Limb (tissue), 2 donors: Measurements from ENCODE around the gene GRPEL2.
A peak's percentile ranks its signal among the peaks of the same experiment; 100 is the strongest.

Experiments used
- DNase-seq, 2 donors: peaks; one replicate each; pipeline ENCODE4 v3.0.0-alpha.2; 2016; ENCODE audit errors: extremely low spot score in 2 of 2

The GRPEL2 gene

GRCh38 chr5:149319174-149319573, 26.1 kb upstream of the GRPEL2 start:
- DNase-seq = no peak

- peak; percentile 83 to 86 for DNase-seq
Observed at GRCh38 chr5:149320791-149321330, 24.4 kb upstream of the GRPEL2 start.

- DNase-seq = no peak
Observed at GRCh38 chr5:149322518-149322917, 22.8 kb upstream of the GRPEL2 start.

- DNase-seq = no peak
Observed at GRCh38 chr5:149323210-149323609, 22.1 kb upstream of the GRPEL2 start.

DNA sequence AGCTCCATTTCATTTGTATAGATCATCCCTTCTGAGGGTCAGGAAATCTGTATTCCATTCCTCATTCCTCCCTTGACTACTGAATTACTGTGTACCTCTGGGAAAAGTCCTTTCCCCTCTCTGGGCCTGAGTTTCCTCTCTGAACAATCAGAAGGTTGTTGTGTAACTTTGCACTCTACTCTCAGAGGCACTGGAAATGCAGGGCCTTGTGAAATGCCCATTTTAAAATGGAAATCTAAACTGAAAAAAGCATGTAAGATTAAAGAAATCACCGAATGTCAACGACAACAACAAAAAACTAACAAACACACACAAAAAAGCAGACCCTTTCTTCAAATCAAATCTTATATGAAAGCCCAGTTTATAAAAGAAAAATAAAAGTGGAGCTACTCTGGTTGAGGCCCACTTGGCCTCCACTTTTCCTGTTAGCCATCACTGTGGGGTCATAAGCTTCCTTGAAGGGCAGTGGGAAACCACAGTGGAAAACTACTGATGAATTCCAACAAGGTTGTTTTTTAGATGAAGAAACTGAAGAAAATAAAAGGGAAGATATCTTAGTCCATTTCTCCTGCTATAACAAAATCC, 21.6 kb upstream of the GRPEL2 start:
- DNase-seq = no peak

GRCh38 chr5:149324641-149325040, 20.7 kb upstream of the GRPEL2 start:
- no peak for DNase-seq

- DNase-seq = no peak
Observed at GRCh38 chr5:149325166-149325735, 20.0 kb upstream of the GRPEL2 start.

DNA sequence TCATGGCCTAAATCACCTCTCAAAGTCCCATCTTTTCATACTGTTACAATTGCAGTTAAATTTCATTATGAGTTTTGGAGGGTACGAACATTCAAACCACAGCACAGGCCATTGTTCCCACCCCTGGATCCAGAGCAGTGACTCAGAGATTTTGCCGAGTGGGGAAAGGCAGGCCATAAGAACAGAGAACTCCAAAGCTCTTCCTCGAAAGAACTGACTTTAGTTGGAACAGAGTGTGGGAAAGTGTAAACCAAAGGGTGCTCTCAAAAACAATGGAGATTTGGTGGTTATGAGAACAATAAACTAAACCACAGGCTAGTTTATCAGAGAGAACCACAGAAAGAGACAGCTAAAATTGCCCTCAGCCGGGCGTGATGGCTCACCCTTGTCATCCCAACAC, 19.4 kb upstream of the GRPEL2 start:
- DNase-seq = no peak

DNA sequence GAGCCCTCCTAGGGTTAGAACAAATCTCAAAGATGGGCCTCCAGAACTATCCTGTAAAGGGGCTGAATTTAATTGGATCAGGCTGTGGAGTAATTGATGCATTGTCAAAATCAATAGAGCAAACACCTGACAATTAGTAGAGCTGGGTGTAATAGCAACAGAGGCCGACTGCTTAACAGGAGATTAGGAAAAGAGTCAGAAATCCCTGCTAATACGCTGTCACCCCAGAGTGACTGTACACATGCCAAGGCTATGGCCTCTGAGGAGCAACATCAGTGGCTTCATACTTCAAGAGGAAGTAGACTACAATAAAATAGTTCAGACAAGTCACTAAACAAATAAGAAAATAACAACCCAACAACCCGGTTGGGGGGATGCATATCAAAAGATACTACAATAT, 18.7 kb upstream of the GRPEL2 start:
- DNase-seq = no peak

- DNase-seq = no peak
Observed at GRCh38 chr5:149328177-149328576, 17.1 kb upstream of the GRPEL2 start.

DNA sequence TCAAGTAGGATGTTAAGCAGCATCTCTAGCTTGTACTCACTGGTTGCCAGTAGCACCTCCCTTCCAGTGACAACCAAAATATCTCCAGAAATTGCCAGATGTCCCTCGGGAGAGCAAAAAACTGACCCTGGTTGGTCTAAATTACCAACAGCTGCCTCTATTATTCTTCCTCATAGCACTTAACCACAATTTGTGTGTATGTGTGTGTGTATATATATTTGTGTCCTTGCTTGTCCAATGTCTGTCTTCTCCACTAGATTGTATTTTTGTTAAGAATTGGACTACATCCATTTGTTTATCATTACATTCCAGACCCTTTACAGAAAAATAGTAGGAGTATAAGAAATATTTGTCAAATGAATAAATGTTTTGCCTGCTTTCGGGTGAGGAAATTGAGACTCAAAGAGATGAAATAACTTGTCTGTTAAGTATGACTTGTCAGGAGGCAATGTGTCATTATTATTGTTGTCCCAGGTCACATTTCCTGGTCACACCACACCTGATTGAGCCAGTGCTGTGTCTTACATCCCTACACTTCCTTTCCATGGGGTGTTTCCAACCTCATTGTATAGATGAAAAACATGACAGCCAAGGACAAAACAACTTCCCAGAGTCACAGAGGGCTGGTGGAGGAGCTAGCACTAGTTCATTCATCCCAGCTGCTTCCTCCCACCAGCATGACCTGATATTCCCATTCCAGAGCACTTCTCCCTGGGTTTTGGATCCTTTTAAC, 11.4 kb upstream of the GRPEL2 start:
- DNase-seq = no peak

DNA sequence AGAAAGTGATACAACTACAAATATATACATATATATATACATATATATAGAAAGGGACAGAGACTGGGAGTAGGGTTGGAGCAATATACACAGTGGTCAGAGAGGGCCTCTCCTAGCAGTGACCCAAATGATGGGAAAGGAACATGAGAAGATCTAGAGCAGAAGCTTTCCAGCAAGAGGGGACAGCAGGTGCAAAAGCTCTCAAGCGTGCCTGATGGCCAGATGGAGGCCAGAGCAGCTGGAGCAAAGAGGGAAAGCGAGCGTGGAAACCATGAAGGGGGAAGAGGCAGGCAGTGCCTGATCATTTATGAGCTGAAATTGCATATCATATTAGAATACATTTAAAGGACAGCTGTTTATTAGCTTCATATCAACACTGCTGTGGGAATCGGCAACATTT, 7.6 kb upstream of the GRPEL2 start:
- peak; percentile 46 to 71 for DNase-seq

- DNase-seq = no peak
Observed at GRCh38 chr5:149338364-149338763, 6.9 kb upstream of the GRPEL2 start.

DNA sequence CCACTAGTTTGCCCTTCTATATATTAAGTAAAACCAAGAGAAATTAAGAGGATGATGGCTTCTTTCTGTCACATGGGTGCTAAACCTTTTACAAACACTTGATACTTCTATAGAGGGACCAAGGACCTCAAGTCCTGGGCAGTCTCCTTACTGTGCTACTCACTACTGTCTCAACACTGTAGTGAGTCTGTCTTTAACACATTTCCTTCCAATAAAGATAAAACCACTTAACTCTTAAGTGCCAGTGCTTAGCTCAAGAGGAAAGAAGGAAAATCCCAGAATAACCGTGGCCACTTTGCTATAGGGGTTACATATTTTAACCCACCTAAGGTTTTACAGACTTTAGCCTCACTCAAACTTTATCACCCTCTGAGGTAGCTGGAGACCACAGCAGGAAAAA, 4.4 kb upstream of the GRPEL2 start:
- DNase-seq = no peak

- DNase-seq = no peak
Observed at GRCh38 chr5:149341876-149342275, 3.4 kb upstream of the GRPEL2 start.

DNA sequence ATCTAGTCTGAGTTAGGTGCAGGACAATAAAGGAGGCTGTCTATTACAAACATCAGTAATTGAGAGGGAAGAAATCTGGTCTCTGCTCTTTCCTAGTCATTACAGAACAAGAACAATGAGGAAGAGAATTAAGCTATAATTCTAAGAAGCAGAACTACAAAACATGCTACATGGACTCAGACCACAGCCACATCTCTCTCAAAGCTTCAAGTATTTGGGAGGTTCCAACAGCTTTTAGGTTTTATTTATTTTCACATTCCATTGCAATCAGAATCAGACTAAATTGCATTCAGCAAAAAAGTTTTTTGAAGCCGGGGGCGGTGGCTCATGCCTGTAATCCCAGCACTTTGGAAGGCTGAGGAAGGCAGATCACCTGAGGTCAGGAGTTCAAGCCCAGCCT, 1.1 kb upstream of the GRPEL2 start:
- no peak for DNase-seq

GRCh38 chr5:149345892-149346222, 558 bp downstream of the GRPEL2 start:
- no peak for DNase-seq

DNA sequence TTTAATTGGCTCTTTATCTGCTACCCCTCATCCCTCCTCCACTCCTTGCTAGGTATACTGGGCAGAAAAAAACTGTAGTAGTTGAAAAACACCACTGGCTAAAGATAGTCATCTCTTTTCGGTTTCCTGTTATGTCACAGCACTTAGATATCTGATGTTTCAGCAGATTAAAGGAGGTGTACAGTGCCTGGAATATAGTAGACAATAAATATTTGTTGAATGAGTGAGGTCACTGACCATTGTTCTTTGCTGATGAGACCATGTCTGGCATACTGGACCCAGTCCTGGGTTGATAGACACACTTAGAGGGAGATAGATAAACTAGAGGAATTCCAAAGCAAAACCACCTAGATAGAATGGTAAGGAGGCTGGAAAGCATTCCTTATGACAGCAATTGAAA, 3.2 kb downstream of the GRPEL2 start:
- no peak for DNase-seq

DNA sequence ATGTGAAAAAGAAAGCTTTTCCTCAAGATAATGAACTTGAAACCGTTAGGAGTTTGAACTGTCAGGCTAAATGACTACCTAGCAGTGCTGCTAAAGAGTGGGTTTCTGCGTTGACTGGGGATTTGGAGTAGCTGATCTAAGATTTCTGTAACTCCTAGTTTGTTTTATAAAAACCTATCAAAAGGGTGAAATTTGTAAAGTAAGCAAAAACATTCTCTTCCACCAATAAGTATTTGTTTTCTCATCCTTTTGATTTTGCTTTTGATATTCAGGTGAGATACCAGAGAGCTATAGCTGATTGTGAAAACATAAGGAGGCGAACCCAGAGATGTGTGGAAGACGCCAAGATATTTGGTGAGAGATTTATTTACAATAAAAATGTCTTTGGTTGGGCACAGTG, 4.1 kb downstream of the GRPEL2 start:
- DNase-seq = no peak

GRCh38 chr5:149352169-149352568, 6.9 kb downstream of the GRPEL2 start:
- no peak for DNase-seq

- DNase-seq = no peak
Observed at GRCh38 chr5:149353911-149354310, 8.6 kb downstream of the GRPEL2 start.

GRCh38 chr5:149355688-149356087, 10.4 kb downstream of the GRPEL2 start:
- DNase-seq = no peak

GRCh38 chr5:149356391-149356790, 11.1 kb downstream of the GRPEL2 start:
- no peak for DNase-seq
